Liver (tissue), 3 donors: ENCODE data around the gene EIF4A2.

ENCODE experiments used
- EGR1 ChIP-seq, 2 donors: IDR thresholded peaks; 2 replicates each; pipeline ENCODE4 v1.6.1; 2016 to 2018; ENCODE audit warnings: antibody characterized with exemption in 2 of 2, low read depth in 2 of 2
- FOXA1 ChIP-seq: IDR thresholded peaks from 2 replicates; pipeline ENCODE4 v1.6.1; 2016; ENCODE audit warnings: antibody characterized with exemption
- GABPA ChIP-seq, 2 donors: IDR thresholded peaks in 1 of 2; conservative IDR thresholded peaks in 1 of 2; 2 replicates each; pipeline ENCODE4 v1.6.1; 2016; ENCODE audit warnings: antibody characterized with exemption in 2 of 2, mild to moderate bottlenecking in 1 of 2, moderate library complexity in 1 of 2
- JUND ChIP-seq, 2 donors: IDR thresholded peaks; 2 replicates each; pipeline ENCODE4 v1.6.1; 2016; ENCODE audit warnings: antibody characterized with exemption in 2 of 2
- NR2F2 ChIP-seq: IDR thresholded peaks from 2 replicates; pipeline ENCODE4 v1.6.1; 2016; ENCODE audit warnings: antibody characterized with exemption
- RAD21 ChIP-seq, 2 donors: IDR thresholded peaks; 2 replicates each; pipeline ENCODE4 v1.6.1; 2016; ENCODE audit warnings: antibody characterized with exemption in 2 of 2, mild to moderate bottlenecking in 2 of 2
- RXRA ChIP-seq, 2 donors: IDR thresholded peaks; 2 replicates each; pipeline ENCODE4 v1.6.1; 2017 to 2018; ENCODE audit warnings: antibody characterized with exemption in 2 of 2, mild to moderate bottlenecking in 1 of 2
- SP1 ChIP-seq: IDR thresholded peaks from 2 replicates; pipeline ENCODE4 v1.6.1; 2018; ENCODE audit warnings: antibody characterized with exemption, mild to moderate bottlenecking
- TAF1 ChIP-seq: conservative IDR thresholded peaks from 2 replicates; pipeline ENCODE4 v1.6.1; 2016; ENCODE audit warnings: antibody characterized with exemption, mild to moderate bottlenecking
- YY1 ChIP-seq: IDR thresholded peaks from 2 replicates; pipeline ENCODE4 v1.6.1; 2016; ENCODE audit warnings: antibody characterized with exemption, mild to moderate bottlenecking
- TF ChIP-seq, protein P1 (sequence below): fragments of 150-350 bp; IDR thresholded peaks from 2 replicates; pipeline ENCODE4 v1.5.1; 2017; ENCODE audit warnings: improper control_type of control experiment, low read depth, low read length; ENCODE audit not compliant: missing input control
- TF ChIP-seq, protein P2 (sequence below): IDR thresholded peaks from 2 replicates; pipeline ENCODE4 v1.6.1; 2016; ENCODE audit warnings: antibody characterized with exemption
- TF ChIP-seq, protein P3 (sequence below): IDR thresholded peaks from 2 replicates; pipeline ENCODE4 v1.6.1; 2016; ENCODE audit warnings: antibody characterized with exemption
- TF ChIP-seq, protein P4 (sequence below): IDR thresholded peaks from 2 replicates; pipeline ENCODE4 v1.6.1; 2016; ENCODE audit warnings: antibody characterized with exemption
- donor health status: healthy.
- donor health status: healthy.

DNA sequence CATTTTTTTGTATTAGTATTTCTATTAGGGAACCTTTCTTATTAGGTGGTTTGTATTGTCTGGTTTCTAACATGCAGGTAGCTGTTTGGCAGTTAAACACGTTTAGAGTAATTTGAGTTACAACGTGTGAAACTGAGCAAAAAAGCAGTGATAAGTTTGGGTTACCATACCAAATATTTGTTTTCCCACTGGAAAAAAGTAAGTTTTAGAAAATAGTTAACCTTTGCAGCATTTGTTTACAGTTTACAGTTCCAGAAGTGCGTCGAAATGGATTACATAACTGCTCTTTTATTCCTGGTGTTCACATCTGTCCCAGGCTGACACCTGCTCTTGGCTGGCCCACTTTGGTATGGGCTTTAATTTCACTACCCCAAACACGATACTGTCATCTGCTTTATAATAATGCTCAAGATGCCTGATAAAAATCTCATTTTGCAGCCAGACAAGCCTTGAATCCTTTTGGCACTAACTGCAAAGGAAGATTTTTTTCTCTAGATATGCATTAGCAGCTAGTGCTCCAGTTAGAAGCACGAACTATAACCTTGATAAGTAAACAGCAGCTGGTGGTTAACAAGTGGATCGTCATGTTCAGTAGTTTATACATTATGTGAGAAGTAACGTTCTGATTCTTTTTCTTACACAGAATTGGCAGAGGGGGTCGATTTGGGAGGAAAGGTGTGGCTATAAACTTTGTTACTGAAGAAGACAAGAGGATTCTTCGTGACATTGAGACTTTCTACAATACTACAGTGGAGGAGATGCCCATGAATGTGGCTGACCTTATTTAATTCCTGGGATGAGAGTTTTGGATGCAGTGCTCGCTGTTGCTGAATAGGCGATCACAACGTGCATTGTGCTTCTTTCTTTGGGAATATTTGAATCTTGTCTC is 5.3 kb downstream of the EIF4A2 start:
- TF ChIP-seq TAF1 (no peak), GABPA (IDR thresholded peaks at IDR 0.05 in 1 of 2, conservative IDR thresholded peaks at IDR 0.05 in 1 of 2) (no peak), EGR1 (IDR thresholded peaks at IDR 0.05; ENCODE audit: low read depth in 2 of 2) (no peak), SP1 (no peak), RAD21 (IDR thresholded peaks at IDR 0.05) (no peak), RXRA (IDR thresholded peaks at IDR 0.05) (no peak), NR2F2 (no peak), YY1 (no peak), FOXA1 (no peak), JUND (IDR thresholded peaks at IDR 0.05) (no peak)
- TF ChIP-seq, protein P1, sequence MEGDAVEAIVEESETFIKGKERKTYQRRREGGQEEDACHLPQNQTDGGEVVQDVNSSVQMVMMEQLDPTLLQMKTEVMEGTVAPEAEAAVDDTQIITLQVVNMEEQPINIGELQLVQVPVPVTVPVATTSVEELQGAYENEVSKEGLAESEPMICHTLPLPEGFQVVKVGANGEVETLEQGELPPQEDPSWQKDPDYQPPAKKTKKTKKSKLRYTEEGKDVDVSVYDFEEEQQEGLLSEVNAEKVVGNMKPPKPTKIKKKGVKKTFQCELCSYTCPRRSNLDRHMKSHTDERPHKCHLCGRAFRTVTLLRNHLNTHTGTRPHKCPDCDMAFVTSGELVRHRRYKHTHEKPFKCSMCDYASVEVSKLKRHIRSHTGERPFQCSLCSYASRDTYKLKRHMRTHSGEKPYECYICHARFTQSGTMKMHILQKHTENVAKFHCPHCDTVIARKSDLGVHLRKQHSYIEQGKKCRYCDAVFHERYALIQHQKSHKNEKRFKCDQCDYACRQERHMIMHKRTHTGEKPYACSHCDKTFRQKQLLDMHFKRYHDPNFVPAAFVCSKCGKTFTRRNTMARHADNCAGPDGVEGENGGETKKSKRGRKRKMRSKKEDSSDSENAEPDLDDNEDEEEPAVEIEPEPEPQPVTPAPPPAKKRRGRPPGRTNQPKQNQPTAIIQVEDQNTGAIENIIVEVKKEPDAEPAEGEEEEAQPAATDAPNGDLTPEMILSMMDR, result no peak
- TF ChIP-seq, protein P2, sequence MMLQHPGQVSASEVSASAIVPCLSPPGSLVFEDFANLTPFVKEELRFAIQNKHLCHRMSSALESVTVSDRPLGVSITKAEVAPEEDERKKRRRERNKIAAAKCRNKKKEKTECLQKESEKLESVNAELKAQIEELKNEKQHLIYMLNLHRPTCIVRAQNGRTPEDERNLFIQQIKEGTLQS, result no peak
- TF ChIP-seq, protein P3, sequence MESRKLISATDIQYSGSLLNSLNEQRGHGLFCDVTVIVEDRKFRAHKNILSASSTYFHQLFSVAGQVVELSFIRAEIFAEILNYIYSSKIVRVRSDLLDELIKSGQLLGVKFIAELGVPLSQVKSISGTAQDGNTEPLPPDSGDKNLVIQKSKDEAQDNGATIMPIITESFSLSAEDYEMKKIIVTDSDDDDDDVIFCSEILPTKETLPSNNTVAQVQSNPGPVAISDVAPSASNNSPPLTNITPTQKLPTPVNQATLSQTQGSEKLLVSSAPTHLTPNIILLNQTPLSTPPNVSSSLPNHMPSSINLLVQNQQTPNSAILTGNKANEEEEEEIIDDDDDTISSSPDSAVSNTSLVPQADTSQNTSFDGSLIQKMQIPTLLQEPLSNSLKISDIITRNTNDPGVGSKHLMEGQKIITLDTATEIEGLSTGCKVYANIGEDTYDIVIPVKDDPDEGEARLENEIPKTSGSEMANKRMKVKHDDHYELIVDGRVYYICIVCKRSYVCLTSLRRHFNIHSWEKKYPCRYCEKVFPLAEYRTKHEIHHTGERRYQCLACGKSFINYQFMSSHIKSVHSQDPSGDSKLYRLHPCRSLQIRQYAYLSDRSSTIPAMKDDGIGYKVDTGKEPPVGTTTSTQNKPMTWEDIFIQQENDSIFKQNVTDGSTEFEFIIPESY, result no peak
- TF ChIP-seq, protein P4, sequence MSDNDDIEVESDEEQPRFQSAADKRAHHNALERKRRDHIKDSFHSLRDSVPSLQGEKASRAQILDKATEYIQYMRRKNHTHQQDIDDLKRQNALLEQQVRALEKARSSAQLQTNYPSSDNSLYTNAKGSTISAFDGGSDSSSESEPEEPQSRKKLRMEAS, result no peak
